ENCODE data around the gene ZG16B.

ZG16B gene

GRCh38 chr16:2860826-2861567, 30.9 kb downstream of the ZG16B start:
- TF ChIP-seq CTCF (IDR thresholded peaks at IDR 0.05; ENCODE audit: low read depth, low read length), result no peak
- H3K4me3 ChIP-seq (ENCODE audit: low read depth, low read length), result no peak overlapping the region

GRCh38 chr16:2865651-2866050, 35.5 kb downstream of the ZG16B start:
- no peak overlapping the region for H3K4me3 ChIP-seq (ENCODE audit: low read depth, low read length)
- TF ChIP-seq CTCF (IDR thresholded peaks at IDR 0.05; ENCODE audit: low read depth, low read length), result no peak

GRCh38 chr16:2866431-2866830, 36.3 kb downstream of the ZG16B start:
- no peak for TF ChIP-seq CTCF (IDR thresholded peaks at IDR 0.05; ENCODE audit: low read depth, low read length)
- H3K4me3 ChIP-seq (ENCODE audit: low read depth, low read length), result no peak overlapping the region

DNA sequence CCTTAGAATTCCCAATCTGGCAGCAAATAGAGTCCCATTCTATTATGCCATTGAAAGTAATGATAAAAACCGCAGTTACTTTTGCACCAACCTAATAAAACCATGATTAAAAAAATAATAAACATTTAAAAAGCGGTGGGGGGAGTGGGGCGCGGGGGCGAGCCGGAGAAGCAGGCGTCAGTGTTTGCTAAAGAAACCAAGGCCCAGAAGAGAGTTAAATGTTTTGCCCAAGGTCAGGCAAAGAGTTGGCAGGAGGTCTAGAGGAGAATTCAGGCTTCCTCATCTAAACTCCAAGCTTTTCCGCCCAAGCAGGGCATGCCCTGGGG, 37.5 kb downstream of the ZG16B start:
- no peak for TF ChIP-seq CTCF (IDR thresholded peaks at IDR 0.05; ENCODE audit: low read depth, low read length)
- peak overlapping the region; percentile 66 for H3K4me3 ChIP-seq (ENCODE audit: low read depth, low read length)

- peak; percentile 91 for TF ChIP-seq CTCF (IDR thresholded peaks at IDR 0.05; ENCODE audit: low read depth, low read length)
- peak overlapping the region; percentile 66 for H3K4me3 ChIP-seq (ENCODE audit: low read depth, low read length)
These were observed 38.1 kb downstream of the ZG16B start for GRCh38 chr16:2867987-2868789.

DNA sequence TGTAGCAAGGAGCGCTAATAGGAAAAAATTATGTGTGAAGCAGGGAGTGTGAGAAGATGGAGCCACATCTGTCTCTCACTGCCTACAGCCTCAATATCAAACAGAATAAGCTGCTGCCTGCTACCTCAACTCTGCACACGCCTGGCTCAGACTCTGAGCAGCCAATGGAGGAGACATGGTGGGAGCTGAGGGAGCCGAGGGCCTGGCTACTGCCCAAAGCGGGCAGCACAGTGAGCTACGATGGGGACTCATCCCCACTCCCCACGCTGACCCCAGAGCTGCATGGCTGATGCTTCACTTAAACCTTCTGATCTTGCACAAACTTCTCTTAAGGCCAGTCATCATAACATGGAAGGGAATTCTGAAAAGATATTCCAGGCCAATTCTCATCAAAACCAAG, 41.8 kb downstream of the ZG16B start:
- no peak for TF ChIP-seq CTCF (IDR thresholded peaks at IDR 0.05; ENCODE audit: low read depth, low read length)
- H3K4me3 ChIP-seq (ENCODE audit: low read depth, low read length), result no peak overlapping the region

Data from WI38 (cell line).